Hepatocyte (in vitro differentiated cells): ENCODE results near the gene HSD17B7.

Experiments used
- EZH2 ChIP-seq: fragments of 200-600 bp; sonication (generic); IDR thresholded peaks from 2 replicates; pipeline ENCODE4 v1.6.1; 2016; ENCODE audit warnings: antibody characterized with exemption, mild to moderate bottlenecking, borderline replicate concordance
- EZH2phosphoT487 ChIP-seq: fragments of 200-600 bp; sonication (generic); IDR thresholded peaks from one replicate; pipeline ENCODE4 v1.6.1; 2018; ENCODE audit warnings: antibody characterized with exemption, mild to moderate bottlenecking, low read depth, moderate library complexity; ENCODE audit not compliant: unreplicated experiment, severe bottlenecking
- TF ChIP-seq, protein P1 (sequence below): fragments of 200-600 bp; sonication (generic); IDR thresholded peaks from 2 replicates; pipeline ENCODE4 v1.5.1; 2016; ENCODE audit warnings: antibody characterized with exemption, mild to moderate bottlenecking; ENCODE audit not compliant: poor library complexity

DNA sequence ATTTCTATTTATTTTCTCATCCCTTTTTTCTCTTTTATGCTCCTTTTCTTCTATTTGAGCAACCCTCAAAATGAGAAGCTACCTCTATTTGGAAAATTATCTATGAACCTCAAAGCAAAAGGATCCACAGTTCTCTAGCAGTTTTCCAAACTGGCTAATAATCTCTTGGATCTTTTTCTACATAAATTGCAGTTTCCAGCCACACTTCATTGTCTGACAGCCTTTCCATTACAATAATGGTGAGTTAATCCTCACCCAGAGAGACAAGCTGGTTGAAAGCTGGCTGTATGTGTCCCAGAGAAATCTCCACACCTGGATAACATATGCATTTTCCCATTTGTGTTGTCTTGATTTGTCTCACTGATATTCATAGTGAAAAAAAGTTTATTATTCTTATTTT, 16.5 kb upstream of the HSD17B7 start:
- TF ChIP-seq, protein P1, sequence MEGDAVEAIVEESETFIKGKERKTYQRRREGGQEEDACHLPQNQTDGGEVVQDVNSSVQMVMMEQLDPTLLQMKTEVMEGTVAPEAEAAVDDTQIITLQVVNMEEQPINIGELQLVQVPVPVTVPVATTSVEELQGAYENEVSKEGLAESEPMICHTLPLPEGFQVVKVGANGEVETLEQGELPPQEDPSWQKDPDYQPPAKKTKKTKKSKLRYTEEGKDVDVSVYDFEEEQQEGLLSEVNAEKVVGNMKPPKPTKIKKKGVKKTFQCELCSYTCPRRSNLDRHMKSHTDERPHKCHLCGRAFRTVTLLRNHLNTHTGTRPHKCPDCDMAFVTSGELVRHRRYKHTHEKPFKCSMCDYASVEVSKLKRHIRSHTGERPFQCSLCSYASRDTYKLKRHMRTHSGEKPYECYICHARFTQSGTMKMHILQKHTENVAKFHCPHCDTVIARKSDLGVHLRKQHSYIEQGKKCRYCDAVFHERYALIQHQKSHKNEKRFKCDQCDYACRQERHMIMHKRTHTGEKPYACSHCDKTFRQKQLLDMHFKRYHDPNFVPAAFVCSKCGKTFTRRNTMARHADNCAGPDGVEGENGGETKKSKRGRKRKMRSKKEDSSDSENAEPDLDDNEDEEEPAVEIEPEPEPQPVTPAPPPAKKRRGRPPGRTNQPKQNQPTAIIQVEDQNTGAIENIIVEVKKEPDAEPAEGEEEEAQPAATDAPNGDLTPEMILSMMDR = no peak
- TF ChIP-seq EZH2phosphoT487 (no peak), EZH2 (no peak)
